HG03159 (cell line): ENCODE measurements around the gene PRG3.
A peak's percentile ranks its signal among the peaks of the same experiment; 100 is the strongest.
"Not testable (repeated sequence)": the region's sequence is repeated elsewhere in the genome, so short reads cannot be mapped to it uniquely, and the experiment has no call there.

Experiments used
- ATAC-seq: cut with Tn5 transposase; IDR thresholded peaks from one replicate; pipeline ENCODE4 v1.9.1; 2021; ENCODE audit warnings: mild to moderate bottlenecking, moderate library complexity; ENCODE audit not compliant: unreplicated experiment

The PRG3 gene

GRCh38 chr11:57409321-57410100 lies 28.6 kb upstream of the PRG3 start:
- no peak for ATAC-seq

GRCh38 chr11:57408771-57409170 lies 27.8 kb upstream of the PRG3 start:
- ATAC-seq, result no peak

- ATAC-seq, result no peak
Measured at GRCh38 chr11:57407941-57408475, 27.1 kb upstream of the PRG3 start.

- no peak for ATAC-seq
Measured at GRCh38 chr11:57407010-57407920, 26.3 kb upstream of the PRG3 start.

- peak; percentile 84 for ATAC-seq
Measured at GRCh38 chr11:57406337-57406904, 25.5 kb upstream of the PRG3 start.

GRCh38 chr11:57405271-57405860 lies 24.4 kb upstream of the PRG3 start:
- no peak for ATAC-seq

- no peak for ATAC-seq
Measured at GRCh38 chr11:57403802-57404147, 22.8 kb upstream of the PRG3 start.

DNA sequence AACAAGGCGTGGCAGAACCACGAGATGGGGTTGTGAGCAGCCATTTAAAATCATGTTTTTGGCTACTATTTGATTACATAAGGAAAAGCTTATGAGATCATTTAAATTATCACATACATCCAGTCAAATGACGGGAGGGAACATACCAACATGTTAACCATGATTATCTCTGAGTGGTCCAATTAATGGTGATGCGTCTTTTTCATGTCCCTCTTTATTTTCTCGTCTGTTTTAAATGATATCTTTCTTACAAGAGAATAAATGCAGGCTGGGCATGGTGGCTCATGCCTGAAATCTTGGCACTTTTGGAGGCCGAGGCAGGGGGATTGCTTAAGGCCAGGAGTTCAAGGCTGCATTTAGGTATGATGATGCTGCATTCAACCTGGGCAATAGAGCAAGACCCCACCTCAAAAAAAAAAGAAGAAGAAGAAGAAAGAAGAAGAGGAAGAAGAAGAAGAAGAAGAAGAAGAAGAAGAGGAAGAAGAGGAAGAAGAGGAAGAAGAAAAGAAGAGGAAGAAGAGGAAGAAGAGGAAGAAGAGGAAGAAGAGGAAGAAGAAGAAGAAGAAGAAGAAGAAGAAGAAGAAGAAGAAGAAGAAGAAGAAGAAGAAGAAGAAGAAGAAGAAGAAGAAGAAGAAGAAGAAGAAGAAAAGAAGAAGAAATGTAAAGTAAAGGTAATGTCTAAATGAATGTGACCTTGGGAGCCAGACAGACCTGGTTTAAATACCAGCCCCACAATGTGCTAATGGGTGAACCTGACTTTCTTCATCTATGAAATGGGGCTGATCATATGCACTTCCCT lies 22.3 kb upstream of the PRG3 start:
- not testable (repeated sequence) for ATAC-seq

- ATAC-seq, result no peak
Measured at GRCh38 chr11:57402188-57403002, 21.4 kb upstream of the PRG3 start.

DNA sequence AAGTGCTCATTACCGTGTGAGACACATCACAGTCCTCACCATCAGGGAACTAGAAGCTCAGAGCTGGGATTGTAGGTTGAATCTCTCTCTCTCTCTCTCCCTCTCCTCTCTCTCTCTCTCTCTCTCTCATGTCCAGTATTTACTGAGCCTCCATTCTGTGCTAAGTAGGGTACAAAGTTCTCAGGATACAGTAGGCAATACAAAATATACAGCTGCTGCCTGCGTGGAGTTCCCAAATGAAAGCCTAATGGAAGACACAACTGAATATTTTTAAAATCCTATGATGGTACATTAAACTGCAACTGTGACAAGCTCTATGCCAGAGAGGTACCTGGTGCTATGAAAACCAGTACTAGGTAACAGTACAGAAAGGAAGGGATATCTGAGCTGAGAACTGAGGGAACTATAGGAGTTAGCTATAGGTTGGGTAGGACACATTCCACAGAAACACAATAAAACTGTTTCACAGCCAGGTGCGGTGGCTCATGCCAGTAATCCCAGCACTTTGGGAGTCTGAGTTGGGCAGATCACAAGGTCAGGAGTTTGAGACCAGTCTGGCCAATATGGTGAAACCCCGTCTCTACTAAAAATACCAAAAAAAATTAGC lies 19.1 kb upstream of the PRG3 start:
- no peak for ATAC-seq

DNA sequence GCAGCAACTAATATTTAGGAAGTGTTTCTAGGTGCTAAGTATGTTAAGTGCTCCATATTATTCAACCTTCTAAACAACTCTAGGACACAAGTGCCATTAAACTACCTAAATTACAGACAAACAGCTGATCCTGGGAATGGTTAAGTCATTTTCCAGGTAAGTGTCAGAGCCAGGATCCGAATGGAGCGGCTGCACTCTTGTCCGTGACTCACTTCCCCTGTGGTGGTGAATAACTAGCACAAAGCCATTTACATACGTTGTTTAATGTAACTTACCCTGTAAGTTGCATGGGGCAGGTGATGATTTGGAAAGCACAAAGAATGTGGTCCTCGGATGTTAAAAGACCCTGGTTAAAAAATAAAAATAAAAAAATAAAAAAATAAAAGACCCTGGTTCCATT lies 18.3 kb upstream of the PRG3 start:
- ATAC-seq, result no peak

DNA sequence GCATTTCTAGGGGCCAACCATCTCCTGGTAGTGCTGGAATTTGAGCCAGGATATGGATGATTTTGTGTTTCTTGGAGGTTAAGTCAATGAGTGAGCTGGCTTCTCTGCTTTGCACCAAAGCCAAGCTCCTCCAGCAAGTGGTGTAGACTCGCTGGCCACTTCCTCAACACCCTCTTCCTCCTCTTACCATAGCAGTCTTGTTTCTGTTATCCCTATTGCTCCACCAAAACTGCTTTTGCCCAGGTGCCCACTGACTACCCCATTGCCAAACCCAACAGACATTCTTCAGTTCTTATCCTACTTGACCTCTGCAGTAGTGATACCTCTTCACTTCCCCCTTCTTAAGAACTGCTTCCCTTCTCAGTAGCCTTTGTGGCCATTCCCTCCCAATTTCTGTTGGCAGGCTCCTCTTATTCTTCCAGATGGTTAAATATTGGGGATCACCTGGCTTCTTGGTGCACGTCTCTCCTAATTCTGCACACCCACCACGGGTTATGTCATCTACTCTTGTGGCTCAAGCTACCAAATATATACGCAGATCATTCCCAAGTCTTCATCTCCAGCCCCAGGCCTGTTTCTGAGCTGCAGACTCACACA lies 16.5 kb upstream of the PRG3 start:
- ATAC-seq, result no peak

DNA sequence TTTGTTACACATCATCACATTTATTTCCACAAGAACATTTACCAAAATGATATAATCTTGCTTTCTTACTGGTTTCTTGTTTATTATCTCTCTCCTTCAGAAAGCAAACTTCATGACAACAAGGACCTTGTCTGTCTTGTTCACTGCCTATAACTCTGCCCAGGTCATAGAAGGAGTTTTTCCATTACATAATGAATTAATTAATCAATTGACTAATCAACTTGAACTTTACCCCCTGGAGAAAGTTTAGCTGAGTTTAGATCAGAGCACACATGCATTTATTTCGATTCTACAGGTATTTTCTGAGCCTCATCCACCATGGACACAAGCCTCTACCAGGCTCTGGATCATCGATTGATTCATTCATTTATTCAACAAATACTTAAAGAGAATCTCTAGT lies 15.8 kb upstream of the PRG3 start:
- ATAC-seq, result no peak

DNA sequence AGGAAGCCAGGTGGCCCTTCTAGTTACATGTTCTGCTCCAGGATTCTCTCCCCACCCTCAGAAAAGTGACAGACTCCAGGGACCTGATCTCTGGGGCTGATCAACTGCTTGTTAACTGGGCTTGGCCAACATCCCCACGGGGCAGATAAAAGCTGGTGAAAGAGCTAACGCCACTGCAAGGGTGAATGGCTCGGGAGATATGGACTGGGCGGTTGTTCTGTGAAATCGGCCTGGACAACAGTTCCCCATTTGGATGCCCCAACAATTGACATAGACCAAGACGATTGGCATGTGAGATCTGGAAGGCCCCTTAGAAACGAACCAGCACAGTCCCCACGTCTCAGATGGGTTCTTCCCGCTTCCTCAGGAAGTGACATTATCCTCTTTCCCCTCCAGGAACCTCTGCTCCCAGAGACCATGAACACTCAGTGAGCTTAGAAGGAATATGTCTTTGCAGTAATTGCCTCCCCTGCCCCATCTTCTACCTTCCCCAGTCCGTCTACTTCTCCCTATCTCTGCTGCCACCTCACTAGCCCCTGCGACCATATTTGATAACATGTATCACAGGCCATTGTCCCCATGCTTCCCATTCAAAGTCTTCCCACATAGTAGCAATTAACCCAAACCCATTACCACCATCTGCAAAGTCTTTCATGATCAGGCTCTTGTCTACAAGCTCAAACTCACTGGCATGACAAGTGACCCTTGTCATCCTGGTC lies 15.1 kb upstream of the PRG3 start:
- ATAC-seq, result no peak

DNA sequence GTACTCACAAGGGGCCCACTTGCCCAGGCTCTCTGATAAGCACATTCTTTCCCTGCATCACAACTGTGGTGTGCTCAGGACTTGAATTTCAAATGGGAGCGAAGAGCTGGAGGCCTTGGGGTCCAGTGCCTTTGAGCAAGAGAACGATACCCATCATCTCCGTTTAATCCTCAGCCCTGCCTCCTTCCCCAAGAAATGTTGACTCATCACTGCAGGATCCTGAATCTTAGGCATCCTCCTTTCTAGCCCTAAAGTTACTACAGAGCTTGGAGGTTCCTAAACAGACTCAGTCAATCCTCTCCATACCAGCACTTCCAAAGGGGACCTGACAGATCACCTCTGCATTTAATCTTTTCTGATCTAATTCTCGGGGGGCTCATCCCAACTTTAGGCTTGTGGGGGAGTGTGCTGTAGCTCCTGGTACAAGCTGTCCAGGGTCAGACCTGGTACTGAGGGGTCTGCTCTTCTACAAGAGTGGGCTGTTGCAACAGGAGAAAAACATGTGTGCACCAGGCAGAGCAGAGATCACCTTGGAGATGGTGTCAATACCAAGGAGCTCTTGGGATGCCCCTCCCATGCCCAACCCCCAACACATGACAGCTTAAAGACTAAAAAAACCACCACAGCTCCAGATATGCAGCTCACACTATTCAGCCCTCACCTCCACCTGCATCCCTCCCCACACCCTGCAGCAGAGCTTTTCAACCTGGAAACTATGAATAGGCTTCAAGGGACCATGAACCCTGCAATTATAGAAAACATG lies 13.4 kb upstream of the PRG3 start:
- no peak for ATAC-seq

- ATAC-seq, result no peak
Measured at GRCh38 chr11:57392763-57393105, 11.8 kb upstream of the PRG3 start.

DNA sequence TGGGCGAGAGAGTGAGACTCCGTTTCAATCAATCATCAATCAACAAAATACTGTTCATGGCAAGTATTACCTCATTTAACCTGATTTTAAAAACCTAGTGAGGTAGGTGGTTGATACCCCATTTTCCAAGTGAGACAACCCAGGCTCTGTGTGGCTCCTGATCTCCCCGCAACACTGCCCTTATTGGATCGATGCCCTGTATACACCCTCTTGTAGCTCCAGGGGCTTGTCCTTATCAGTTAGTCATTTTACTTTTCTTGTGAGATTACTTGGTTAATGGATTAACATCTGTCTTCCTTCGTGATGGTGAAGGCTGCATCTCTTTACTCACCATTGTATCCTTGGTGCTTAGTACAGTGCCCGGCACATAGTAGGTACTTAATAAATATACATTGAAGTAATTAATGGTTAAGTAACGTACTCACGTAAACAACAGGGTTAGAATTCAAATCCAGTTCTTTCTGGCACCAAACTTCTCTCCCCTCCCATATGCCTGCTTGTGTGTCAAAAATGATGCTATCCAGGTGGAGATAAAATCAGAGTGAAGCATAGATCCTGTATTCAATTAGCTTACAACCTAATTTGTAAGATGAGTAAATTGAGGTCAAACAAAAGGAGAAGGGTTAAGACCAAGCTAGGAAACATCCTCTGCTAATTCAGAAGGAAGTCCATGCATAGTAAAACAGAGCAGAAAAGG lies 11.3 kb upstream of the PRG3 start:
- no peak for ATAC-seq
